B cell (primary cell): ENCODE measurements around the gene LRBA. TPM values are rescaled to one million over a fixed set of nuclear protein-coding genes. Genes with fewer than 3 reads are reported as not detected.

Experiments
- ATAC-seq: fragments of 200-7000 bp; cut with Tn5 transposase; one replicate; pipeline ENCODE4 v1.10.0; 2021; ENCODE audit warnings: low read depth, mild to moderate bottlenecking, moderate number of reproducible peaks, moderate library complexity
- CTCF ChIA-PET: fragments of 350-600 bp; sonication (Branson Sonifier 250); formaldehyde crosslinking; loops from one replicate; lab custom pipeline; 2021; ENCODE audit warnings: antibody characterized with exemption, inconsistent platforms; lab: Charles Lee
- POLR2A ChIA-PET: fragments of 350-600 bp; sonication (Branson Sonifier 250); formaldehyde crosslinking; loops from one replicate; lab custom pipeline; 2021; ENCODE audit warnings: antibody characterized with exemption; lab: Charles Lee
- DNase-seq: peaks from one replicate; pipeline ENCODE4 v3.0.0; 2013
- H2AFZ ChIP-seq: 2 replicates; pipeline ENCODE4 v1.6.1; 2012; ENCODE audit warnings: mild to moderate bottlenecking, low read depth, low read length; ENCODE audit not compliant: insufficient read depth, poor library complexity, severe bottlenecking
- H3K27ac ChIP-seq, 2 donors: 1 replicate in 1 of 2; 2 replicates in 1 of 2; pipeline ENCODE4 v1.5.1; 2012 to 2013; ENCODE audit warnings: low read length in 2 of 2, mild to moderate bottlenecking in 2 of 2, moderate library complexity in 1 of 2
- H3K27me3 ChIP-seq, 4 experiments: fragments of 200-600 bp in 1 of 4; sonication (generic) in 1 of 4; replicated peaks in 1 of 4; 1 replicate in 2 of 4; 2 replicates in 2 of 4; pipeline versions ENCODE4 v1.6.1 to v1.7.0; 2013 to 2016; ENCODE audit warnings: low read length in 3 of 4, mild to moderate bottlenecking in 2 of 4, mixed read lengths in 1 of 4, moderate library complexity in 1 of 4; ENCODE audit not compliant: insufficient read depth in 4 of 4, control insufficient read depth in 3 of 4; ENCODE audit errors: control extremely low read depth in 1 of 4
- H3K36me3 ChIP-seq, 2 experiments: replicated peaks in 1 of 2; 1 replicate in 1 of 2; 2 replicates in 1 of 2; pipeline versions ENCODE4 v1.6.1 to v1.7.1; 2013; ENCODE audit warnings: low read length in 1 of 2; ENCODE audit not compliant: insufficient read depth in 2 of 2, control insufficient read depth in 1 of 2; ENCODE audit errors: control extremely low read depth in 1 of 2, extremely low read depth in 1 of 2
- H3K4me1 ChIP-seq, 2 donors: fragments of 200-600 bp in 1 of 2; sonication (generic) in 1 of 2; 1 replicate in 1 of 2; 2 replicates in 1 of 2; pipeline versions ENCODE4 v1.5.1 to v1.6.1; 2013 to 2017; ENCODE audit warnings: low read length in 2 of 2; ENCODE audit not compliant: control insufficient read depth in 2 of 2, insufficient read depth in 2 of 2
- H3K4me2 ChIP-seq: replicated peaks from 2 replicates; pipeline ENCODE3; 2012; ENCODE audit warnings: mild to moderate bottlenecking, low read depth, low read length; ENCODE audit not compliant: poor library complexity, severe bottlenecking
- H3K4me3 ChIP-seq, 5 experiments: fragments of 200-600 bp in 1 of 5; sonication (generic) in 1 of 5; 1 replicate in 3 of 5; 2 replicates in 2 of 5; pipeline versions ENCODE4 v1.5.1 to v1.7.0; 2011 to 2016; ENCODE audit warnings: low read length in 4 of 5, mild to moderate bottlenecking in 4 of 5, low read depth in 2 of 5, control low read depth in 1 of 5, moderate library complexity in 1 of 5; ENCODE audit not compliant: insufficient read depth in 1 of 5; ENCODE audit errors: control extremely low read depth in 1 of 5, extremely low read depth in 1 of 5
- H3K79me2 ChIP-seq: fragments of 200-600 bp; sonication (generic); one replicate; pipeline ENCODE4 v1.6.0; 2016; ENCODE audit warnings: low read length; ENCODE audit not compliant: control insufficient read depth, insufficient read depth
- H3K9ac ChIP-seq: fragments of 200-600 bp; sonication (generic); 2 replicates; pipeline ENCODE4 v1.6.1; 2017; ENCODE audit warnings: mild to moderate bottlenecking, low read length, moderate library complexity
- H3K9me3 ChIP-seq, 3 donors: one replicate each; pipeline versions ENCODE4 v1.6.1 to v1.7.1; 2013; ENCODE audit warnings: low read length in 2 of 3; ENCODE audit not compliant: control insufficient read depth in 2 of 3, insufficient read depth in 1 of 3; ENCODE audit errors: control extremely low read depth in 1 of 3
- H4K20me1 ChIP-seq: 2 replicates; pipeline ENCODE4 v1.6.0; 2012; ENCODE audit warnings: mild to moderate bottlenecking, low read length; ENCODE audit not compliant: insufficient read depth, control insufficient read depth, poor library complexity, severe bottlenecking
- H3K27ac Mint-ChIP-seq: one replicate; pipeline ENCODE4 v1.8.0; 2021; ENCODE audit warnings: mixed read lengths
- H3K27me3 Mint-ChIP-seq: one replicate; pipeline ENCODE4 v1.8.0; 2021; ENCODE audit warnings: mixed read lengths
- H3K4me1 Mint-ChIP-seq: one replicate; pipeline ENCODE4 v1.8.0; 2021; ENCODE audit warnings: mixed read lengths
- H3K4me3 Mint-ChIP-seq: one replicate; pipeline ENCODE4 v1.8.0; 2021; ENCODE audit warnings: mixed read lengths
- H3K9me3 Mint-ChIP-seq: one replicate; pipeline ENCODE4 v1.8.0; 2022; ENCODE audit warnings: mixed read lengths; ENCODE audit not compliant: insufficient read depth
- CTCF ChIP-seq: fragments of 200-600 bp; IDR thresholded peaks from one replicate; pipeline ENCODE4 v1.8.0; 2022; ENCODE audit warnings: antibody characterized with exemption, mild to moderate bottlenecking
- EZH2 ChIP-seq: IDR thresholded peaks from 2 replicates; pipeline ENCODE4 v1.6.1; 2012; ENCODE audit warnings: borderline replicate concordance, low read depth, mild to moderate bottlenecking, moderate library complexity, low read length; ENCODE audit not compliant: insufficient read depth, poor library complexity, severe bottlenecking
- WGBS: methylation state at CpG from one replicate; pipeline ENCODE4 v1.1.5; 2013; ENCODE audit warnings: missing lambda C conversion rate; ENCODE audit not compliant: insufficient coverage; 5-methylcytosine and 5-hydroxymethylcytosine counted together
- intact Hi-C: fragments of 100-400 bp; cut with micrococcal nuclease; formaldehyde crosslinking; loops from one replicate; pipeline ENCODE4 v1.10.0; 2022
- polyA plus RNA-seq: library from polyadenylated mRNA; depleted of rRNA; stranded (reverse); fragments of >200 nt; gene quantifications from 2 replicates; pipeline ENCODE4 v1.2.3, GENCODE V29; 2012
- total RNA-seq, 2 donors: library from RNA; stranded (reverse); fragments of 120-200 nt in 1 of 2; gene quantifications; 1 replicate in 1 of 2; 2 replicates in 1 of 2; pipeline versions ENCODE4 v1.2.3 to v1.2.4, GENCODE V29; 2013 to 2022

Gene LRBA
- total and polyA plus RNA-seq, 2 donors (not counting 1 experiment from before 2014, with no cell fraction given) = 17.5 to 86.7 TPM

- peaks cover 0 to 13% of the 10 kb centered on the region in 2 experiments for H3K36me3 ChIP-seq
- no peak overlapping the region for H3K4me2 ChIP-seq
- Mint-ChIP-seq H3K4me1 (peaks cover 4% of the 10 kb centered on the region), H3K9me3 (no peaks in the 10 kb centered on the region), H3K4me3 (no peak overlapping the region), H3K27me3 (no peaks in the 10 kb centered on the region), H3K27ac (no peak overlapping the region)
- no peak for TF ChIP-seq EZH2
- no peak for TF ChIP-seq CTCF
- intact Hi-C loops = no loop called here
- H3K9me3 ChIP-seq = no peaks in the 10 kb centered on the region
- no peak for ATAC-seq
- no peak overlapping the region for H2AFZ ChIP-seq
- H4K20me1 ChIP-seq = no peaks in the 10 kb centered on the region
- no peak overlapping the region for H3K4me3 ChIP-seq
- H3K4me1 ChIP-seq = no peaks in the 10 kb centered on the region
- POLR2A ChIA-PET = no interaction called here
- H3K27me3 ChIP-seq = no peaks in the 10 kb centered on the region
- H3K27ac ChIP-seq = no peak overlapping the region
- no peak for DNase-seq
- WGBS = 83% methylated on average over 1 of the region's 3 CpGs
- CTCF ChIA-PET = no interaction called here
- no peaks in the 10 kb centered on the region for H3K79me2 ChIP-seq
- H3K9ac ChIP-seq = no peak overlapping the region
Measured at GRCh38 chr4:150327262-150327780, 687.8 kb downstream of the LRBA start.

- Histone ChIP-seq H3K9ac (no peak overlapping the region), H3K4me1 (no peaks in the 10 kb centered on the region), H2AFZ (no peak overlapping the region), H4K20me1 (no peaks in the 10 kb centered on the region), H3K4me3 (no peak overlapping the region), H3K36me3 (peaks cover 0 to 15% of the 10 kb centered on the region in 2 experiments), H3K9me3 (no peaks in the 10 kb centered on the region), H3K4me2 (no peak overlapping the region), H3K27me3 (no peaks in the 10 kb centered on the region), H3K79me2 (no peaks in the 10 kb centered on the region), H3K27ac (no peak overlapping the region)
- Mint-ChIP-seq H3K27me3 (no peaks in the 10 kb centered on the region), H3K27ac (no peak overlapping the region), H3K4me3 (no peak overlapping the region), H3K4me1 (peaks cover 4% of the 10 kb centered on the region), H3K9me3 (no peaks in the 10 kb centered on the region)
- DNase-seq (no peak), ATAC-seq (no peak)
- TF ChIP-seq CTCF (no peak), EZH2 (no peak)
- intact Hi-C loops = no loop called here
- CTCF ChIA-PET = no interaction called here
- 100% methylated on average over 1 of the region's 2 CpGs for WGBS
- POLR2A ChIA-PET = no interaction called here
Measured at GRCh38 chr4:150325872-150326271, 689.2 kb downstream of the LRBA start.
